ENCODE data around the gene AUTS2.

The AUTS2 gene

GRCh38 chr7:70539617-70540016, 941.3 kb downstream of the AUTS2 start:
- Histone ChIP-seq H2AFZ (ENCODE audit: low read length) (no peak overlapping the region), H3K9ac (ENCODE audit: low read depth, low read length, poor library complexity, severe bottlenecking) (no peak overlapping the region), H3K9me2 (replicated peaks; ENCODE audit: low read depth, low read length) (no peaks in the 10 kb centered on the region), H3K4me3 (ENCODE audit: low read length, poor library complexity, severe bottlenecking) (no peak overlapping the region), H3F3A (ENCODE audit: low read depth) (no peaks in the 10 kb centered on the region), H3K36me3 (ENCODE audit: insufficient read depth, low read length) (no peaks in the 10 kb centered on the region), H3K27me3 (ENCODE audit: insufficient read depth, low read length, poor library complexity, severe bottlenecking) (no peaks in the 10 kb centered on the region), H3K4me1 (ENCODE audit: insufficient read depth, low read length, poor library complexity, severe bottlenecking) (no peaks in the 10 kb centered on the region), H3K79me2 (ENCODE audit: insufficient read depth, low read length) (no peaks in the 10 kb centered on the region), H4K20me1 (ENCODE audit: insufficient read depth, low read length, poor library complexity, severe bottlenecking) (no peaks in the 10 kb centered on the region), H3K9me3 (ENCODE audit: insufficient read depth, low read depth, low read length) (no peaks in the 10 kb centered on the region), H3K4me2 (ENCODE audit: low read depth, low read length, poor library complexity, severe bottlenecking) (no peak overlapping the region)
- TF ChIP-seq CTCF (conservative IDR thresholded peaks at IDR 0.05; ENCODE audit: low read length) (no peak), EZH2phosphoT487 (IDR thresholded peaks at IDR 0.05; ENCODE audit: borderline replicate concordance) (no peak)

GRCh38 chr7:70540641-70541040, 942.4 kb downstream of the AUTS2 start:
- no peak overlapping the region for H3K4me2 ChIP-seq (ENCODE audit: low read depth, low read length, poor library complexity, severe bottlenecking)
- H3K4me1 ChIP-seq (ENCODE audit: insufficient read depth, low read length, poor library complexity, severe bottlenecking) = no peaks in the 10 kb centered on the region
- H3K36me3 ChIP-seq (ENCODE audit: insufficient read depth, low read length) = no peaks in the 10 kb centered on the region
- no peaks in the 10 kb centered on the region for H3K9me3 ChIP-seq (ENCODE audit: insufficient read depth, low read depth, low read length)
- no peak for TF ChIP-seq EZH2phosphoT487 (IDR thresholded peaks at IDR 0.05; ENCODE audit: borderline replicate concordance)
- TF ChIP-seq CTCF (conservative IDR thresholded peaks at IDR 0.05; ENCODE audit: low read length) = no peak
- H3F3A ChIP-seq (ENCODE audit: low read depth) = no peaks in the 10 kb centered on the region
- no peak overlapping the region for H2AFZ ChIP-seq (ENCODE audit: low read length)
- H4K20me1 ChIP-seq (ENCODE audit: insufficient read depth, low read length, poor library complexity, severe bottlenecking) = no peaks in the 10 kb centered on the region
- no peaks in the 10 kb centered on the region for H3K27me3 ChIP-seq (ENCODE audit: insufficient read depth, low read length, poor library complexity, severe bottlenecking)
- no peaks in the 10 kb centered on the region for H3K9me2 ChIP-seq (replicated peaks; ENCODE audit: low read depth, low read length)
- no peaks in the 10 kb centered on the region for H3K79me2 ChIP-seq (ENCODE audit: insufficient read depth, low read length)
- no peak overlapping the region for H3K9ac ChIP-seq (ENCODE audit: low read depth, low read length, poor library complexity, severe bottlenecking)
- no peak overlapping the region for H3K4me3 ChIP-seq (ENCODE audit: low read length, poor library complexity, severe bottlenecking)

- no peaks in the 10 kb centered on the region for H3K9me3 ChIP-seq (ENCODE audit: insufficient read depth, low read depth, low read length)
- no peak overlapping the region for H3K9ac ChIP-seq (ENCODE audit: low read depth, low read length, poor library complexity, severe bottlenecking)
- H3K4me3 ChIP-seq (ENCODE audit: low read length, poor library complexity, severe bottlenecking) = no peak overlapping the region
- no peak overlapping the region for H3K4me2 ChIP-seq (ENCODE audit: low read depth, low read length, poor library complexity, severe bottlenecking)
- H3K36me3 ChIP-seq (ENCODE audit: insufficient read depth, low read length) = no peaks in the 10 kb centered on the region
- no peak overlapping the region for H2AFZ ChIP-seq (ENCODE audit: low read length)
- no peaks in the 10 kb centered on the region for H3K4me1 ChIP-seq (ENCODE audit: insufficient read depth, low read length, poor library complexity, severe bottlenecking)
- no peaks in the 10 kb centered on the region for H3K27me3 ChIP-seq (ENCODE audit: insufficient read depth, low read length, poor library complexity, severe bottlenecking)
- H4K20me1 ChIP-seq (ENCODE audit: insufficient read depth, low read length, poor library complexity, severe bottlenecking) = no peaks in the 10 kb centered on the region
- no peak for TF ChIP-seq CTCF (conservative IDR thresholded peaks at IDR 0.05; ENCODE audit: low read length)
- no peak for TF ChIP-seq EZH2phosphoT487 (IDR thresholded peaks at IDR 0.05; ENCODE audit: borderline replicate concordance)
- no peaks in the 10 kb centered on the region for H3F3A ChIP-seq (ENCODE audit: low read depth)
- H3K79me2 ChIP-seq (ENCODE audit: insufficient read depth, low read length) = no peaks in the 10 kb centered on the region
- H3K9me2 ChIP-seq (replicated peaks; ENCODE audit: low read depth, low read length) = no peaks in the 10 kb centered on the region
Measured at GRCh38 chr7:70542750-70543376, 944.6 kb downstream of the AUTS2 start.
